Smooth muscle cell (in vitro differentiated cells): ENCODE data around the gene MACROD2. TPM values are rescaled to one million over a fixed set of nuclear protein-coding genes. Genes with fewer than 3 reads are reported as not detected.
"Not testable (repeated sequence)": the region's sequence is repeated elsewhere in the genome, so short reads cannot be mapped to it uniquely, and the experiment has no call there.

Source experiments
- DNase-seq: peaks from one replicate; lab custom pipeline; 2025; ENCODE audit not compliant: unreplicated experiment; lab: John Stamatoyannopoulos, UW
- H2AFZ ChIP-seq: fragments of 200-600 bp; sonication (generic); 2 replicates; pipeline ENCODE4 v1.6.0; 2016; ENCODE audit warnings: antibody characterized with exemption, low read depth, mild to moderate bottlenecking
- H3F3A ChIP-seq: fragments of 200-600 bp; sonication (generic); 2 replicates; pipeline ENCODE4 v1.6.0; 2017; ENCODE audit warnings: antibody characterized with exemption, low read depth
- H3K27ac ChIP-seq: fragments of 200-600 bp; sonication (generic); 2 replicates; pipeline ENCODE4 v1.5.1; 2016; ENCODE audit warnings: low read depth, mild to moderate bottlenecking
- H3K27me3 ChIP-seq: fragments of 200-600 bp; sonication (generic); 2 replicates; pipeline ENCODE4 v1.6.1; 2016; ENCODE audit warnings: low read depth, mild to moderate bottlenecking
- H3K36me3 ChIP-seq: fragments of 200-600 bp; sonication (generic); 2 replicates; pipeline ENCODE4 v1.5.1; 2016; ENCODE audit warnings: low read depth
- H3K4me1 ChIP-seq: fragments of 200-600 bp; sonication (generic); 2 replicates; pipeline ENCODE4 v1.5.1; 2016; ENCODE audit warnings: low read depth
- H3K4me2 ChIP-seq: fragments of 200-600 bp; sonication (generic); 2 replicates; pipeline ENCODE4 v1.6.0; 2016; ENCODE audit warnings: mild to moderate bottlenecking
- H3K4me3 ChIP-seq: fragments of 200-600 bp; sonication (generic); 2 replicates; pipeline ENCODE4 v1.5.1; 2016; ENCODE audit warnings: mild to moderate bottlenecking
- H3K79me2 ChIP-seq: fragments of 200-600 bp; sonication (generic); 2 replicates; pipeline ENCODE4 v1.6.0; 2016; ENCODE audit warnings: low read depth, mild to moderate bottlenecking
- H3K9ac ChIP-seq: fragments of 200-600 bp; sonication (generic); 2 replicates; pipeline ENCODE4 v1.6.0; 2016; ENCODE audit warnings: low read depth
- H3K9me3 ChIP-seq: fragments of 200-600 bp; sonication (generic); replicated peaks from 2 replicates; pipeline ENCODE4 v1.5.1; 2016; ENCODE audit warnings: low read depth
- H4K20me1 ChIP-seq: fragments of 200-600 bp; sonication (generic); 2 replicates; pipeline ENCODE4 v1.6.0; 2016; ENCODE audit warnings: low read depth
- CTCF ChIP-seq: fragments of 200-600 bp; sonication (generic); IDR thresholded peaks from 2 replicates; pipeline ENCODE4 v1.5.1; 2017; ENCODE audit warnings: borderline replicate concordance, mild to moderate bottlenecking, antibody characterized with exemption; ENCODE audit not compliant: insufficient read depth, poor library complexity, severe bottlenecking
- WGBS: methylation state at CpG from one replicate; pipeline ENCODE4 v1.1.7; 2016; ENCODE audit warnings: low lambda C conversion rate; 5-methylcytosine and 5-hydroxymethylcytosine counted together
- polyA plus RNA-seq: library from polyadenylated mRNA; unstranded; fragments of >200 nt; fragmentation: Nextera tagmentation; extraction: Ambion mirVana; gene quantifications from 2 replicates; pipeline ENCODE4 v1.2.1, GENCODE V29; 2016
- total RNA-seq: library from RNA; depleted of rRNA; stranded (reverse); fragments of >200 nt; gene quantifications from 2 replicates; pipeline ENCODE4 v1.2.3, GENCODE V29; 2014

MACROD2 gene
- total and polyA plus RNA-seq, 2 experiments from 2014 or later, result 0.04 to 0.32 TPM

GRCh38 chr20:15370370-15370769, 1375.1 kb downstream of the MACROD2 start:
- H3K27ac ChIP-seq, result no peak overlapping the region
- TF ChIP-seq CTCF, result no peak

GRCh38 chr20:15374682-15375081, 1379.4 kb downstream of the MACROD2 start:
- Histone ChIP-seq H3K79me2 (no peaks in the 10 kb centered on the region), H3K4me1 (no peaks in the 10 kb centered on the region), H3K27ac (no peak overlapping the region), H3K4me3 (no peak overlapping the region), H2AFZ (peak overlapping the region; percentile 44), H3K9ac (no peak overlapping the region), H3K4me2 (peak overlapping the region; percentile 72), H4K20me1 (no peaks in the 10 kb centered on the region), H3K9me3 (no peaks in the 10 kb centered on the region), H3K27me3 (no peaks in the 10 kb centered on the region), H3F3A (no peaks in the 10 kb centered on the region), H3K36me3 (no peaks in the 10 kb centered on the region)
- no peak for DNase-seq
- WGBS, result 20% methylated on average over 4 of the region's 4 CpGs
- TF ChIP-seq CTCF, result no peak

More at GRCh38 chr20:15370370-15370769, 1375.1 kb downstream of the MACROD2 start:
- Histone ChIP-seq H2AFZ (no peak overlapping the region), H4K20me1 (no peaks in the 10 kb centered on the region), H3K27me3 (no peaks in the 10 kb centered on the region), H3K36me3 (no peaks in the 10 kb centered on the region), H3K4me1 (no peaks in the 10 kb centered on the region), H3K79me2 (no peaks in the 10 kb centered on the region), H3K4me3 (no peak overlapping the region), H3K9me3 (no peaks in the 10 kb centered on the region), H3K4me2 (no peak overlapping the region), H3F3A (no peaks in the 10 kb centered on the region), H3K9ac (no peak overlapping the region)
- WGBS, result 97% methylated on average over 1 of the region's 1 CpG
- no peak for DNase-seq

GRCh38 chr20:15375836-15376235, 1380.5 kb downstream of the MACROD2 start:
- no peak for DNase-seq
- 76% methylated on average over 3 of the region's 3 CpGs for WGBS
- Histone ChIP-seq H3K27ac (no peak overlapping the region), H3K4me2 (no peak overlapping the region), H3K27me3 (no peaks in the 10 kb centered on the region), H3K4me1 (no peaks in the 10 kb centered on the region), H2AFZ (no peak overlapping the region), H3K36me3 (no peaks in the 10 kb centered on the region), H3K9ac (no peak overlapping the region), H3F3A (no peaks in the 10 kb centered on the region), H4K20me1 (no peaks in the 10 kb centered on the region), H3K79me2 (no peaks in the 10 kb centered on the region), H3K4me3 (no peak overlapping the region), H3K9me3 (no peaks in the 10 kb centered on the region)
- TF ChIP-seq CTCF, result no peak

GRCh38 chr20:15377603-15378002, 1382.3 kb downstream of the MACROD2 start:
- H3K79me2 ChIP-seq, result not testable (repeated sequence)

More at GRCh38 chr20:15377603-15378002, 1382.3 kb downstream of the MACROD2 start:
- H3K27ac ChIP-seq, H4K20me1 ChIP-seq, H3K27me3 ChIP-seq, H3K4me2 ChIP-seq, H3K9ac ChIP-seq, DNase-seq, H3F3A ChIP-seq, H3K36me3 ChIP-seq, H3K4me1 ChIP-seq, H3K4me3 ChIP-seq, H2AFZ ChIP-seq, H3K9me3 ChIP-seq: not testable (repeated sequence)
- 48% methylated on average over 5 of the region's 5 CpGs for WGBS
